Glutamatergic neuron (in vitro differentiated cells): ENCODE measurements around the gene MTA3. TPM values are rescaled to one million over a fixed set of nuclear protein-coding genes. Genes with fewer than 3 reads are reported as not detected.
"Not testable (repeated sequence)": the region's sequence is repeated elsewhere in the genome, so short reads cannot be mapped to it uniquely, and the experiment has no call there.

Experiments used
- DNase-seq: peaks from one replicate; pipeline ENCODE4 v3.0.0; 2022
- H3K27ac Mint-ChIP-seq: one replicate; pipeline ENCODE4 v1.8.0; 2020; ENCODE audit warnings: mild to moderate bottlenecking, mixed read lengths, inconsistent platforms; ENCODE audit not compliant: unreplicated experiment
- H3K27me3 Mint-ChIP-seq: one replicate; pipeline ENCODE4 v1.8.0; 2020; ENCODE audit warnings: mild to moderate bottlenecking, moderate library complexity, mixed read lengths, inconsistent platforms; ENCODE audit not compliant: unreplicated experiment
- H3K36me3 Mint-ChIP-seq: one replicate; pipeline ENCODE4 v1.8.0; 2020; ENCODE audit warnings: mild to moderate bottlenecking, mixed read lengths, inconsistent platforms; ENCODE audit not compliant: unreplicated experiment
- H3K4me1 Mint-ChIP-seq: one replicate; pipeline ENCODE4 v1.8.0; 2020; ENCODE audit warnings: mild to moderate bottlenecking, low read depth, mixed read lengths, inconsistent platforms; ENCODE audit not compliant: unreplicated experiment
- H3K4me3 Mint-ChIP-seq: one replicate; pipeline ENCODE4 v1.8.0; 2020; ENCODE audit warnings: mild to moderate bottlenecking, mixed read lengths, inconsistent platforms; ENCODE audit not compliant: unreplicated experiment
- H3K9me3 Mint-ChIP-seq: one replicate; pipeline ENCODE4 v1.8.0; 2020; ENCODE audit warnings: mild to moderate bottlenecking, moderate library complexity, mixed read lengths, inconsistent platforms; ENCODE audit not compliant: unreplicated experiment
- CTCF ChIP-seq: fragments of 200-600 bp; sonication (generic); IDR thresholded peaks from one replicate; pipeline ENCODE4 v1.5.0; 2021; ENCODE audit not compliant: partially characterized antibody, unreplicated experiment
- total RNA-seq: library from RNA; stranded (reverse); fragmentation: NEBNext Ultra II Directional; extraction: Animal tissue kit (Norgen Biotek cat#: 25700); gene quantifications from one replicate; pipeline ENCODE4 v1.2.1, GENCODE V29; 2021; ENCODE audit not compliant: unreplicated experiment

MTA3 gene
- total RNA-seq, 1 donor from 2014 or later, result 64.1 TPM

GRCh38 chr2:42572297-42573081 lies 4.1 kb downstream of the MTA3 start:
- Mint-ChIP-seq H3K27ac (no peak overlapping the region), H3K4me1 (peaks cover 3% of the 10 kb centered on the region), H3K9me3 (no peaks in the 10 kb centered on the region), H3K4me3 (no peak overlapping the region), H3K36me3 (peaks cover 4% of the 10 kb centered on the region), H3K27me3 (peaks cover 7% of the 10 kb centered on the region)
- DNase-seq, result no peak
- TF ChIP-seq CTCF, result no peak

- H3K4me1 Mint-ChIP-seq, result peaks cover 3% of the 10 kb centered on the region
- no peak overlapping the region for H3K27ac Mint-ChIP-seq
- TF ChIP-seq CTCF, result no peak
- peaks cover 7% of the 10 kb centered on the region for H3K27me3 Mint-ChIP-seq
- DNase-seq, result no peak
- H3K36me3 Mint-ChIP-seq, result peaks cover 4% of the 10 kb centered on the region
- H3K9me3 Mint-ChIP-seq, result no peaks in the 10 kb centered on the region
- H3K4me3 Mint-ChIP-seq, result no peak overlapping the region
These were observed 4.8 kb downstream of the MTA3 start for GRCh38 chr2:42573256-42573655.

GRCh38 chr2:42575458-42576064 lies 7.1 kb downstream of the MTA3 start:
- Mint-ChIP-seq H3K27ac (no peak overlapping the region), H3K4me3 (no peak overlapping the region), H3K4me1 (no peaks in the 10 kb centered on the region)

GRCh38 chr2:42578621-42579020 lies 10.2 kb downstream of the MTA3 start:
- Mint-ChIP-seq H3K27me3 (peaks cover 3% of the 10 kb centered on the region), H3K36me3 (peaks cover 4% of the 10 kb centered on the region), H3K4me1 (no peaks in the 10 kb centered on the region), H3K9me3 (peaks cover 1% of the 10 kb centered on the region), H3K27ac (no peak overlapping the region), H3K4me3 (no peak overlapping the region)
- no peak for TF ChIP-seq CTCF
- no peak for DNase-seq

More at GRCh38 chr2:42575458-42576064, 7.1 kb downstream of the MTA3 start:
- DNase-seq, result no peak
- TF ChIP-seq CTCF, result no peak
- no peaks in the 10 kb centered on the region for H3K9me3 Mint-ChIP-seq
- peaks cover 3% of the 10 kb centered on the region for H3K27me3 Mint-ChIP-seq
- H3K36me3 Mint-ChIP-seq, result peaks cover 4% of the 10 kb centered on the region

- H3K27me3 Mint-ChIP-seq, result no peaks in the 10 kb centered on the region
- DNase-seq, result no peak
- H3K36me3 Mint-ChIP-seq, result peaks cover 2% of the 10 kb centered on the region
- peaks cover 1% of the 10 kb centered on the region for H3K9me3 Mint-ChIP-seq
- H3K27ac Mint-ChIP-seq, result no peak overlapping the region
- H3K4me3 Mint-ChIP-seq, result no peak overlapping the region
- TF ChIP-seq CTCF, result no peak
- no peaks in the 10 kb centered on the region for H3K4me1 Mint-ChIP-seq
These were observed 12.8 kb downstream of the MTA3 start for GRCh38 chr2:42581257-42581656.

GRCh38 chr2:42584628-42585027 lies 16.2 kb downstream of the MTA3 start:
- not testable (repeated sequence) for H3K36me3 Mint-ChIP-seq, DNase-seq, H3K27ac Mint-ChIP-seq, H3K27me3 Mint-ChIP-seq, H3K4me3 Mint-ChIP-seq, H3K4me1 Mint-ChIP-seq, H3K9me3 Mint-ChIP-seq
